ENCODE data around the gene SH3RF1. TPM values are rescaled to one million over a fixed set of nuclear protein-coding genes. Genes with fewer than 3 reads are reported as not detected.
A peak's percentile ranks its signal among the peaks of the same experiment; 100 is the strongest.

Gene SH3RF1
- total RNA-seq, 1 experiment from 2014 or later, result 59.5 TPM

GRCh38 chr4:169070071-169070894, 200.5 kb downstream of the SH3RF1 start (continued):
- peak; percentile 78; the same call in 1 of the 2 replicates for TF ChIP-seq CBX3 (IDR thresholded peaks at IDR 0.05; ENCODE audit: low read depth)
- TF ChIP-seq FOSL1 (IDR thresholded peaks at IDR 0.05; ENCODE audit: low read depth), result peak; percentile 62; the same call in 1 of the 2 replicates
- peak; percentile 67 for TF ChIP-seq CEBPB (IDR thresholded peaks at IDR 0.05; ENCODE audit: low read depth)
- no peak for TF ChIP-seq POLR2A (IDR thresholded peaks at IDR 0.05; ENCODE audit: borderline replicate concordance, extremely low read depth, insufficient read depth, insufficient read length)
- peak; percentile 83 for TF ChIP-seq SP1 (IDR thresholded peaks at IDR 0.05; ENCODE audit: low read depth)
- TF ChIP-seq RAD21 (IDR thresholded peaks at IDR 0.05; ENCODE audit: low read depth), result peak; percentile 40; the same call in 1 of the 2 replicates

- H4K20me1 ChIP-seq (ENCODE audit: insufficient read depth), result no peaks in the 10 kb centered on the region
- H3K36me3 ChIP-seq (ENCODE audit: control insufficient read depth in 1 of 2, insufficient read depth in 2 of 2, low read length in 2 of 2), result no peaks in the 10 kb centered on the region
- no peaks in the 10 kb centered on the region for H3K9me3 ChIP-seq (ENCODE audit: control insufficient read depth in 1 of 2, insufficient read depth in 1 of 2, low read depth in 1 of 2, low read length in 2 of 2)
- H3K27ac ChIP-seq (ENCODE audit: low read depth, low read length), result no peak overlapping the region; the same call in 1 of the 2 replicates
- H3K27me3 ChIP-seq (ENCODE audit: insufficient read depth, low read length), result no peaks in the 10 kb centered on the region
- no peak overlapping the region for H3K4me3 ChIP-seq (replicated peaks in 1 of 2; ENCODE audit: low read depth in 1 of 2, low read length in 2 of 2)
- no peak for TF ChIP-seq RAD21 (IDR thresholded peaks at IDR 0.05; ENCODE audit: low read depth)
- TF ChIP-seq ELF1 (IDR thresholded peaks at IDR 0.05; ENCODE audit: borderline replicate concordance, low read depth), result no peak
- no peak for TF ChIP-seq SRF (IDR thresholded peaks at IDR 0.05; ENCODE audit: low read depth)
- no peak for TF ChIP-seq POLR2AphosphoS5 (IDR thresholded peaks at IDR 0.05; ENCODE audit: low read depth, low read length)
- TF ChIP-seq CTCF (IDR thresholded peaks at IDR 0.05 in 2 of 3, conservative IDR thresholded peaks at IDR 0.05 in 1 of 3; ENCODE audit: borderline replicate concordance in 1 of 3, insufficient read depth in 1 of 3, low read depth in 2 of 3, low read length in 2 of 3), result no peak
- TF ChIP-seq EZH2 (IDR thresholded peaks at IDR 0.05), result no peak
- ChIA-PET RAD21 (ENCODE audit: low non-redundant PET in 1 of 2, low total read pairs in 2 of 2, uncharacterized antibody in 2 of 2, unreplicated experiment in 2 of 2) (no interaction called here), POLR2A (no interaction called here), CTCF (interaction anchor here (1.3 kb wide), 1 partner anchor 48 kb away, joined by 3 read pairs; no protein-coding TSS in a partner anchor)
- H3K4me2 ChIP-seq (ENCODE audit: low read length), result no peak overlapping the region
- no peak overlapping the region for H3K9ac ChIP-seq (ENCODE audit: low read length)
- DNase-seq (ENCODE audit: low read depth, low spot score) (no peak), ATAC-seq (no peak)
- no TSS peak for BruUV-seq (replicated peaks)
- H2AFZ ChIP-seq (ENCODE audit: low read depth, low read length, poor library complexity, severe bottlenecking), result no peak overlapping the region
- no peaks in the 10 kb centered on the region for H3K79me2 ChIP-seq (ENCODE audit: insufficient read depth, low read length)
- intact Hi-C loops (cut with micrococcal nuclease), result no loop called here
- peaks cover 27 to 36% of the 10 kb centered on the region in 2 experiments for H3K4me1 ChIP-seq (ENCODE audit: control insufficient read depth in 1 of 2, insufficient read depth in 2 of 2, low read length in 2 of 2)
- H3K9me2 ChIP-seq (ENCODE audit: insufficient read depth), result no peaks in the 10 kb centered on the region
These were observed 202.3 kb downstream of the SH3RF1 start for GRCh38 chr4:169068423-169068822.
